BE2C (cell line): ENCODE measurements around the gene SULT1C3.

ENCODE experiments used
- DNase-seq: peaks from one replicate; pipeline ENCODE4 v3.0.0-alpha.2; 2020
- H3K27me3 ChIP-seq: fragments of 250-450 bp; sonication (Bioruptor Pico); 2 replicates; pipeline ENCODE4 v1.5.1; 2020; ENCODE audit warnings: mild to moderate bottlenecking
- H3K36me3 ChIP-seq: fragments of 250-450 bp; sonication (Bioruptor Pico); 2 replicates; pipeline ENCODE4 v1.5.1; 2020; ENCODE audit warnings: mild to moderate bottlenecking
- H3K4me1 ChIP-seq: fragments of 250-450 bp; sonication (Bioruptor Pico); 2 replicates; pipeline ENCODE4 v1.5.1; 2020
- H3K4me3 ChIP-seq: 2 replicates; pipeline ENCODE4 v1.5.1; 2011; ENCODE audit warnings: low read depth, low read length
- H3K9me3 ChIP-seq: fragments of 250-450 bp; sonication (Bioruptor Pico); 2 replicates; pipeline ENCODE4 v1.5.1; 2020
- CTCF ChIP-seq: IDR thresholded peaks from 2 replicates; pipeline ENCODE4 v1.5.1; 2012; ENCODE audit warnings: mild to moderate bottlenecking, low read depth, low read length

Gene SULT1C3

GRCh38 chr2:108222261-108222660 lies 17.5 kb upstream of the SULT1C3 start:
- Histone ChIP-seq H3K4me3 (no peak overlapping the region), H3K27me3 (no peaks in the 10 kb centered on the region), H3K9me3 (no peaks in the 10 kb centered on the region), H3K4me1 (no peaks in the 10 kb centered on the region), H3K36me3 (no peaks in the 10 kb centered on the region)
- no peak for TF ChIP-seq CTCF
- no peak for DNase-seq

- DNase-seq, result no peak
- H3K36me3 ChIP-seq, result no peaks in the 10 kb centered on the region
- H3K9me3 ChIP-seq, result no peaks in the 10 kb centered on the region
- TF ChIP-seq CTCF, result no peak
- H3K27me3 ChIP-seq, result no peaks in the 10 kb centered on the region
- no peaks in the 10 kb centered on the region for H3K4me1 ChIP-seq
- H3K4me3 ChIP-seq, result no peak overlapping the region
Measured at GRCh38 chr2:108223573-108223972, 16.2 kb upstream of the SULT1C3 start.

GRCh38 chr2:108224022-108224421 lies 15.7 kb upstream of the SULT1C3 start:
- no peaks in the 10 kb centered on the region for H3K36me3 ChIP-seq
- H3K4me1 ChIP-seq, result no peaks in the 10 kb centered on the region
- no peaks in the 10 kb centered on the region for H3K27me3 ChIP-seq
- no peak for TF ChIP-seq CTCF
- H3K4me3 ChIP-seq, result no peak overlapping the region
- H3K9me3 ChIP-seq, result no peaks in the 10 kb centered on the region
- no peak for DNase-seq

GRCh38 chr2:108226564-108226963 lies 13.2 kb upstream of the SULT1C3 start:
- H3K36me3 ChIP-seq, result no peaks in the 10 kb centered on the region
- no peaks in the 10 kb centered on the region for H3K27me3 ChIP-seq
- no peaks in the 10 kb centered on the region for H3K9me3 ChIP-seq
- no peaks in the 10 kb centered on the region for H3K4me1 ChIP-seq
- DNase-seq, result no peak
- H3K4me3 ChIP-seq, result no peak overlapping the region
- no peak for TF ChIP-seq CTCF

- Histone ChIP-seq H3K9me3 (no peaks in the 10 kb centered on the region), H3K36me3 (no peaks in the 10 kb centered on the region), H3K4me1 (no peaks in the 10 kb centered on the region), H3K27me3 (no peaks in the 10 kb centered on the region), H3K4me3 (no peak overlapping the region)
- no peak for DNase-seq
- TF ChIP-seq CTCF, result no peak
Measured at GRCh38 chr2:108228006-108228405, 11.8 kb upstream of the SULT1C3 start.

GRCh38 chr2:108228537-108228936 lies 11.2 kb upstream of the SULT1C3 start:
- Histone ChIP-seq H3K9me3 (no peaks in the 10 kb centered on the region), H3K36me3 (no peaks in the 10 kb centered on the region), H3K4me3 (no peak overlapping the region), H3K4me1 (no peaks in the 10 kb centered on the region), H3K27me3 (no peaks in the 10 kb centered on the region)
- DNase-seq, result no peak
- TF ChIP-seq CTCF, result no peak
